Iris pigment epithelial cell (primary cell): ENCODE measurements around the gene CLEC14A.

Experiments used
- DNase-seq: peaks from one replicate; pipeline ENCODE4 v3.0.0-alpha.2; 2011; ENCODE audit warnings: low read depth

Gene CLEC14A

GRCh38 chr14:38248321-38249028, 7.4 kb downstream of the CLEC14A start:
- no peak for DNase-seq

GRCh38 chr14:38243696-38244240, 12.1 kb downstream of the CLEC14A start:
- DNase-seq = no peak

DNA sequence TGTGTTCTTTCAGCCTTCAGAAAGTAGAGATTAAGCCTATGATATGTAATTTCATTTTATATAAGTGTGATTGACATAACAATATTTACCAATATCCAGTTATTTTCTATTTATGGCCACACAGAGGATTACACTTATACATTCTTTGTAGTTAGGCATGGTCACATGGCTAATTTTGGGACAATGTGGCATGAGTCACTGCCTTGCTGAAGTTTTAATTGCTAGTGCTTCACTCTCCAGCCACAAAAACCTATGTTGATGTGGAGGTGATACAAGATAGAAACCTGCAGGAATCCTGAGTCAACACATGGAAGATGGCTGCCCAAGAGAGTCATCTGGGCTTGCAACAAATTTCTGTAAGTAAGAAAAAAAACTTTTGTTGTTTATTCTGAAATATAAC, 17.0 kb downstream of the CLEC14A start:
- DNase-seq = no peak

DNA sequence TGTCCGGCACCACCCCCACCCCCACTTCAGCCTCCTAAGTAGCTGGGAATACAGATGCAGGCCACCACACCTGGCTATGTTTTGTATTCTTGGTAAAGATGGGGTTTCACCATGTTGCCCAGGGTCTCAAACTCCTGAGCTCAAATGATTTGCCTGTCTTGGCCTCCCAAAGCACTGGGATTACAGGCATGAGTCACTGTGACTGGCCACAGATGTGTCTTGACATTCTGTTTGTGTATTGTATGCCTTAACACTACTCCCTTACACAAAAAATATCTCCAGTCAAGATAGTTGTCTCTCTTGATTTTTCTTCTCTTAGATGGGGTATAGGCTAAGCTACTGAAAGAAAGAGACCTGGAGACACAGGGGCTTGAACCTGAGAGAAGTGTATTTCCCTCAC, 17.6 kb downstream of the CLEC14A start:
- DNase-seq = peak; percentile 67

- DNase-seq = no peak
These were observed 22.7 kb downstream of the CLEC14A start for GRCh38 chr14:38233218-38233617.

DNA sequence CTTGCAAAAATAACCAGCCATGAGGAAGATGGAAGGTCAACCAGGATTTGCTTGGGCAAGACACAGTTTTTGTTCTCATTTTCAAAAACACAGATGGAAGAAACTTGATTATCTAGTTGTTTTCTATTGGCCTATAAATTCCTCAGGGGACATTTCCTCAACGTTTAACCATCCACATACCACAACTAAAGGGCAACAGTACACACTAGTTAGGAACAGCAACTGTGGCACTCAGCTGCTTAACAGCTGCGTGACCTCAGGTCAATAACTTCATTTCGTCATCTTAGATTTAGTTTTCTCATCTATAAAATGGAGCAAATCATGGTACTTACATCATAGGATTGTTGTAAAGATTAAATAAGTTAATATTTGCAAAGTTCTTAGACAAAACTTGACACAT, 29.5 kb downstream of the CLEC14A start:
- no peak for DNase-seq

DNA sequence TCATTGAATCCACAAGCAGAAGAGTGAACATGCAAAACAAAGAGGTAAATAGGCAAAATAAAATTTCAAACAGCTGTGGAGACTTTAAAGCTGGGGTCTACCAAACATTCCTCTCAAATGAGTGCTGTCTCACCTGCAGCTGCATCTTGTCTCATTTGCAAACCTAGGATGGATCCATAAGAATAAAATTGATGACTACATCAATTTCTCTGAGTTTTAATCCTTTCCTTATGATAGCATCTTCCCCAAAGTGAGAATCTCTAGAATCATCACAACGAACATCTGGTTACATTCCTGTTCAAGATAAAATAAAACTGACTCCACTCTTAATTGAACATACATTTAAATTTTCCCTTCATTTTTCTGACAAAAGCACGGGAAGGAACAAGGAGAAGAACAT, 29.9 kb downstream of the CLEC14A start:
- no peak for DNase-seq

DNA sequence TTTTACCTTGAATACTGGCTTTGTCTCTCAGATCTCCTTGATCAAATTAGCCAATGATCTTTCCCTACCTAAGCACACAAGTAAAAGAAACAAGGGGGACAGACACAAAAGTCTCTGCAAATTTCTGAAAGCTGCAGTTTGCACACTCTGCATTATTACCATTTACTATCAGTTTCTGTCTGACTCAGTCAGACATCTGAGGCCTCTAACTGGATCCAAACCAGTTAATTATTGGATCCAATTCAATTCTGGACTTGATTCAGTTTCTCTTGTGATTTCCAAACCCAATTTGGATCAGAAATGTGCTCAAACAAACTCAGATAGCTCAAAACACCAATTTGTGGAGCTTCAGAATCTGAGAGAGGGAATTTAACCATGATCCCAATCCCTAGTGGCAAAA, 31.6 kb downstream of the CLEC14A start:
- DNase-seq = no peak

DNA sequence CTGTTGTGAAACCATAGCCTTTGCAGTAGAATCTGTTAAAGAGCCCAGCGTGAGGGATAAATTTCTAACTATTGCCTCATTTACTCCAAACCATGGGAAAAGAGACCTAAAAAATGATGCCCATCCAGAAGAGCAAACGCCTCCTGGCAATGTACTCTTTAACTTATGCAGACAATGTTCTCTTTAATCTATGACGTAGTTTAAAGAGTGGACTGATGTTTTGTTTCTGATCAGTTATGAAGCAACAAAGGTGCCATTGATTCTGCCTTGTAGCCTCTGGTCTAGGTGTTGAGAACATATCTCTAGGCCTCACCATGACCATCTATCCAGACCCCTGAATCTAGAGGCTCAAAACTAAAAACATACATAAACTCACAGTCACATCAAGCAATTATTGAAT, 34.8 kb downstream of the CLEC14A start:
- no peak for DNase-seq

GRCh38 chr14:38217553-38217952, 38.3 kb downstream of the CLEC14A start:
- peak; percentile 65 for DNase-seq

DNA sequence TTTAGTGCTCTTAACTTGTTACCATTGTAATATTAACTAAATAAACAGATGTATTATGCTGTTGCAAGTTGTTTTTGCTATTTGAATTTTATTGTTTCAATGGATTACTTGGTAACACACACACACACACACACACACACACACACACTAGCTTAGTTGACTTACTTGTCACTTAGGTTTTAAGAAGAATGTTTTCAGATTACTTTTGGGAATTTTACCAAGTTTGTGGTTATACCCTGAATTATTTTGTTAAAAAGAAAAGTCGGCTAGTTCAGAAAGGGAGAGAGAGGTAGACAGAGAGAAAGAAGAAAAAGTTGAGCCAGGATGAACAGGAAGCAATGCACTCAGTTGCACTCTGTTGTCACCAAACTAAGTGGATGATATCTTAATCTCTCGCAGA, 42.9 kb downstream of the CLEC14A start:
- DNase-seq = no peak

- DNase-seq = no peak
These were observed 43.8 kb downstream of the CLEC14A start for GRCh38 chr14:38212111-38212510.

GRCh38 chr14:38211255-38211735, 44.6 kb downstream of the CLEC14A start:
- DNase-seq = peak; percentile 10

GRCh38 chr14:38210587-38211216, 45.2 kb downstream of the CLEC14A start:
- DNase-seq = peak; percentile 64

GRCh38 chr14:38209572-38210557, 46.0 kb downstream of the CLEC14A start:
- DNase-seq = peak; percentile 35

- DNase-seq = peak; percentile 73
These were observed 47.0 kb downstream of the CLEC14A start for GRCh38 chr14:38208618-38209562.

- DNase-seq = peak; percentile 10
These were observed 47.9 kb downstream of the CLEC14A start, which contains the start of gene SSTR1 for GRCh38 chr14:38207736-38208617. SSTR1 (plus strand) TSS chr14:38207904; CDS start chr14:38209390, 1,486 bp downstream.

- peak; percentile 9 for DNase-seq
These were observed 48.5 kb downstream of the CLEC14A start for GRCh38 chr14:38207377-38207735.

GRCh38 chr14:38206689-38207376, 49.1 kb downstream of the CLEC14A start:
- DNase-seq = no peak
